Sciatic nerve (tissue), 2 donors: ENCODE data around the gene TTC39A. TPM values are rescaled to one million over a fixed set of nuclear protein-coding genes. Genes with fewer than 3 reads are reported as not detected.
"Not testable (repeated sequence)": the region's sequence is repeated elsewhere in the genome, so short reads cannot be mapped to it uniquely, and the experiment has no call there.

Source experiments
- ATAC-seq: fragments of 200-7000 bp; cut with Tn5 transposase; one replicate; pipeline ENCODE4 v1.9.1; 2020; ENCODE audit warnings: mild to moderate bottlenecking, moderate library complexity
- DNase-seq: peaks from one replicate; pipeline ENCODE4 v3.0.0-alpha.2; 2020; ENCODE audit warnings: low spot score
- intact Hi-C: fragments of 100-400 bp; cut with DNase I; formaldehyde crosslinking; loops from one replicate; pipeline ENCODE4 v1.14.2; 2022
- total RNA-seq: library from RNA; stranded (reverse); fragmentation: NEBNext Ultra II Directional; extraction: Animal tissue kit (Norgen Biotek cat#: 25700); gene quantifications from one replicate; pipeline ENCODE4 v1.2.1, GENCODE V29; 2021
- donor health status: DM: no; HTN: no; CAD: no.
- donor health status: DM: no; HTN: no; CAD: no.

TTC39A gene
- total RNA-seq, 1 donor from 2014 or later: 1.2 TPM

GRCh38 chr1:51341876-51342496, 11.6 kb upstream of the TTC39A start:
- intact Hi-C loops: no loop called here
- ATAC-seq: no peak
- DNase-seq: no peak

- DNase-seq (no peak), ATAC-seq (no peak)
- intact Hi-C loops: no loop called here
Observed at GRCh38 chr1:51340380-51340779, 10.0 kb upstream of the TTC39A start.

GRCh38 chr1:51336711-51337110, 6.3 kb upstream of the TTC39A start:
- intact Hi-C loops: no loop called here
- ATAC-seq (no peak), DNase-seq (no peak)

- no peak for ATAC-seq
- no peak for DNase-seq
- intact Hi-C loops: no loop called here
Observed at GRCh38 chr1:51336004-51336403, 5.6 kb upstream of the TTC39A start.

DNA sequence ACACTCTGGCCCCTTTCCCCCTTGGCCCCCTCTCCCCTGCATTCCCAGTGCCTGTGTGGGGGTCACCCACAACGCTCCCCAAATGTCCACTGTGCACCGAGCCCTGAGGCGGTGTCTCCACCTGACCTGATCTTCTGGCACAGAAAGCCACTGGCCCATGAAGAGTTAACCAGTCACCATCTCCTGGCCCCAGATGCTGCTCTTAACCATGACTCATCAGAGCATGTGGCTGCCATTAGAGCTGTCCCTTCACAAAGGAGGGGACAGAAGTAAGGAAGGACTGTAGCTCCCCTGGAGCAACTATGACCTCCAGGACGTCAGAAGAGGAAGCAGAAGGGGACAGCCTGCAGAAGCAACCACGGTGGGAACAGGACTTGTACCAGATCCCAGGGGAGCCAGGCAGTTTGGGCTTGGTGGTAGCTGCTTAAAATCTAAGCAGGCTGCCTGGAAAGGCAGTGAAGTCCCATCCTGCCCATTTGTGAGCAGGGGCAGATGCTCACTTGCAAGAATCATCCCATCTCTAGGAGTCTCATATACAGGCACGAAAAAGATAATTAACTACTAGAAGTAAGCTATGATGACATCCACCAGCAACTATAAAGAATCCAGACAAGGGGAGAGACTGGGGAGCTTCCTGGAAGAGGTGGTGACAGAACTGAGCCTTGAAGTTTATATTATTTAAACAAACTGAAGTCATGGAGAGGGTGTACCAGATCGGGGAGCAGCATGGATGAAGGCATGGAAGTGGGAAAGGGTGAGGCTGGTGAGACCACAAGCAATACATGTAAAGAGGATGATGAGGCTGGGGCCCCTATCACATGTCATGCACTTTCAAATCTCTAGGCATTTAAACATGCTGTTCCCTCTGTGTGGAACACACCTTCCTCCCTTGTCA, 1.1 kb upstream of the TTC39A start:
- intact Hi-C loops: no loop called here

GRCh38 chr1:51329443-51330325, 678 bp downstream of the TTC39A start:
- intact Hi-C loops: no loop called here
- DNase-seq (no peak), ATAC-seq (peak; percentile 8)

More for the DNA sequence above, 1.1 kb upstream of the TTC39A start:
- ATAC-seq: peak; percentile 64
- peak; percentile 48 for DNase-seq

DNA sequence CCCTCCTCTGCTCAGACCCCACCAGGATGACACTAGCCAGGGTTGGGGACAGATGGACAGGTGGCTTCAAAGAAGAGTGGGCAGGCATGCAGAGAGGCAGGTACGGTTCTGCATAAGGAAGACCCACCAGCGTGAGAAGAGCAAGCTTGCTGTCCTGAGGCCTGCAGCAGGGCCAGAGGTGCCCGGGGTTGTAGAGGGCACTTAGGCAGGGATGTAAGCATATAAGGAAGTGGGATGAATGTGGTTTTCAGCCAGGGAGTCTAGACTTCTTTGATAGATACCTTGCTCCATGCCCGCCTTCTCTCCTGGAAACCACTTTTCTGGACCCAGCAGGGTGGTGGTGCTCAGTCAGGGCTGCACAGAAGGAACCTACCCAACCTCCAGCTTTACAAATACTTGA, 1.4 kb downstream of the TTC39A start:
- DNase-seq: no peak
- ATAC-seq: no peak
- intact Hi-C loops: no loop called here

GRCh38 chr1:51328279-51328678, 2.1 kb downstream of the TTC39A start:
- intact Hi-C loops: no loop called here
- ATAC-seq (no peak), DNase-seq (no peak)

DNA sequence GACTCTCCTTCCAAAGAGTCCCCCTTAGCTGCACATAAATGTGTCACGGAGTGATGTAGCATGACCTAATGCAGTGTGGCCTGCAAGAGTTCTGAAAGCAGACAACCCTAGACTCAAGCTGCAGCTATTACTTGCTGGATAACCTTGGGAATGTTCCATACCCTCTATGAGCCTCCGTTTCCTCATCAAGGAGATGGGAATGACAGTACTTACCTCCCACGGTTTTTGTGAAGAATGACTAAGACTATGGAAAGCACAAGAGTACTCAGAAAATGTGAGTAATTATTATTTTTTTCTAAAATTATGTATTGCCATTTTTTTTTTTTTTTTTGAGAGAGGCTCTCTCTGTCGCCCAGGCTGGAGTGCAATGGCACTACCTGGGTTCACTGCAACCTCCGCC, 3.0 kb downstream of the TTC39A start:
- DNase-seq: no peak
- no peak for ATAC-seq
- intact Hi-C loops: no loop called here

- intact Hi-C loops: no loop called here
- no peak for DNase-seq
- ATAC-seq: no peak
Observed at GRCh38 chr1:51326839-51327238, 3.5 kb downstream of the TTC39A start.

DNA sequence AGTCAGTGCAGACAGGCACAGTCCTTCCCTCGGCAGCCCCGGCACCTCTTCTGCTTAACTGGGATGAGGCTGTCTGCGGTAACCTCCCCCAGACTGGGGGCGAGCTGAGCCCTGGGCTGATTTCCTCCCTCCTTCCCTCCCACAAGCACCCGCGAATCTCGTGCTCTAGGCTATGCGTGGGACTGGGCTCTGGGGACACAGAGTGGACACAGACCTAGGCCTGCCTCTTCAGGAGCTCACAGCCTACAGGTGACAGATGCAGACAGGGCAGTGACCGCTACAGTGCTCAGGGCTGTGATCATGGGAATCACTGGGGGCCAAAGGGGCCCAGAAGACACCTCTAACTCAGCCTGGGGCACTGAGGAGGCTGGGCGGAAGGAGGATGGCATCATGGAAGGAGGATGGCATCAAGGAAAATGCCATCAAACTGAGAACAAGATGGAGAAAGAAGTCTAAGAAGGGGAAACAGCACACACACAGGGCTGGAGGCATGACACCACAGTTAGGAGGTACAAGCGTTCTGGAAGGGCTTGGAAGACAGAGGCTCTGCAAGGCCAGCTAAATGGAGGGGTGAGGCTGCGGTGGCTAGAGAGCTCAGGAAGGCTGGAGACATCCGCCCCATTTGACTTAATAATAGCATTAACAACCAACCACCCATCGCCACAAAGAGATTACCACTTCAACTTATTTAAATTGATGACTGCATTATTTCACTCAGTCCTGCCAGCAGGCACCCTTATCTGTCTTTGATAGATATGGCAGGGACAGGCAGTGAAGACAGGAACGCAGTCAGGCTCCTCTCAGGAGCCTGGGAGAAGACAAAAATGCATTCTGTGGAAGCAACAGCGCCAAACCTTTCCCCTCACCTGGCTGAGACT, 4.2 kb downstream of the TTC39A start:
- no peak for ATAC-seq
- DNase-seq: no peak
- intact Hi-C loops: no loop called here

DNA sequence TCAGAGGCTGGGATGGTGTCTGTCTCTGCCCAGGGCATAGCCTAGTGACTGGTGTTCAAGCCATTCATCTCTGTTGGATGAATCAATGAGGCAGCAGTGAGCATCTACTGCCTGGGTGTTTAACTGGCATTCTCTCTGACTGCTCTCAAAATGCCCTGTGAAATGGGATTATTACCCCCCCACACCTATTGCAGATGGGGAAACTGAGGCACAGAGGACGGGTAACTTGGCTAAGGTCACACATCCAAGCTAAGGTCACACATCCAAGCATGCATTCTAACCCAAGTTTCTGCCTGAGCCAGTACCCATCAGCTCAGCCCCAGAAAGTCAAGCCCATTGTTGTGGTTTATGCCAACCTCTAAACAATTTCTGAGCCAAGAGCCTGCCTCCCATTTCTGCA, 5.0 kb downstream of the TTC39A start:
- ATAC-seq: no peak
- no peak for DNase-seq
- intact Hi-C loops: no loop called here

- intact Hi-C loops, DNase-seq, ATAC-seq: not testable (repeated sequence)
Observed at GRCh38 chr1:51325011-51325385, 5.4 kb downstream of the TTC39A start.

- intact Hi-C loops: no loop called here
- no peak for DNase-seq
- ATAC-seq: no peak
Observed at GRCh38 chr1:51324251-51325010, 5.9 kb downstream of the TTC39A start.

DNA sequence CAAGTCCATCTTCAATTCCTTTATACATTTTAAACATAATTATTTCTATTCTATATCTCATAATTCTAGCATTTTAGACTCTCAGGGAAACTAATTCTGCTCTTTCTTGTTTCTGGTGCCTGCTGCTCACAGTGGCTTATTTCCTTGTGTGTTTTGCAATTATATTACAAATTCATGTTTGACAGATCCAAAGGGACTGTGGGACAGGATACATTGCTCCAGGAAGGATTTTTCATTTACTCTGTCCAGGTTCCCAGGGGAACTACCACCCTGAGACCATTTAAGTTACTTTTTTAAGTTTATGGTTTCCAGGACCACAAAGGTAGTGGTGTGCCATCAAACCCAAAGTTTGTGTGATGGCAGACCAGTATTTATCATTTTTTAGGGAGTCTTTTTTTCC, 6.6 kb downstream of the TTC39A start:
- ATAC-seq: no peak
- no peak for DNase-seq
- intact Hi-C loops: no loop called here

DNA sequence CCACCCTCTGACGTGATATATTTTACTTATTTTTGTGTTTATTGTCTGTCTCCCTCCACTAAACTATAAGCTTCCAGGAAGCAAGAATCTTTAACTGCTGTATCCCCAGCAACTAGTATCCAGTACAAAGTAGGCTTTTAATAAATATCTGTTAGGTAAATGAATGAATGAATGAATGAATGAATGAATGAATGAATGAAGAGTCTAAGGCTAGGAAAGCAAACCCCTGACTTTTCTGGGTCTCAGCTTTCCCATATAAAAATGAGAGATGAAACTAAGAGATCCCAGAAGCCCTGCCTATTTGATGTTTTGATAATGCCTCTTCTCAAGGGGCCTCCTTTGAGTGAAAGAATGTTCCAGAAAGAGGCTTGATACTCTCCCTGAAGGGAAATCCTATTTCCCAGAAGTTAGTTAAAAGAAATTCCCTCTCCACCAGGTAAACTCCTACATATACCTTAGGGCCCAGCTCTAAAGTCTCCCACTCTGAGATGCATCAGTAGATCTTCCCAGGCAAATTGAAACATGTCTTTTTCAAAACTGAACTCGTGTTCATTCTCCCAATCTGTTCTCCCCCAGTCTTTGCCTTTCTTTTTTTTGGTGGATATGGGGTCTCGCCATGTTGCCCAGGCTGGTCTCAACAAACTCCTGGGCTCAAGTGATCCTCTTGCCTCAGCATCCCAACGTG, 7.8 kb downstream of the TTC39A start:
- ATAC-seq (no peak), DNase-seq (no peak)
- intact Hi-C loops: no loop called here

- DNase-seq (no peak), ATAC-seq (no peak)
- intact Hi-C loops: no loop called here
Observed at GRCh38 chr1:51321924-51322280, 8.5 kb downstream of the TTC39A start.
